NT2/D1 (cell line): ENCODE data around the gene PLCB3.

Source experiments
- SUZ12 ChIP-seq: IDR thresholded peaks from 2 replicates; pipeline ENCODE4 v1.6.1; 2011; ENCODE audit not compliant: insufficient read length, insufficient read depth; ENCODE audit errors: extremely low read depth
- ZNF274 ChIP-seq: IDR thresholded peaks from 2 replicates; pipeline ENCODE4 v1.6.1; 2011; ENCODE audit warnings: mild to moderate bottlenecking, low read depth, low read length

DNA sequence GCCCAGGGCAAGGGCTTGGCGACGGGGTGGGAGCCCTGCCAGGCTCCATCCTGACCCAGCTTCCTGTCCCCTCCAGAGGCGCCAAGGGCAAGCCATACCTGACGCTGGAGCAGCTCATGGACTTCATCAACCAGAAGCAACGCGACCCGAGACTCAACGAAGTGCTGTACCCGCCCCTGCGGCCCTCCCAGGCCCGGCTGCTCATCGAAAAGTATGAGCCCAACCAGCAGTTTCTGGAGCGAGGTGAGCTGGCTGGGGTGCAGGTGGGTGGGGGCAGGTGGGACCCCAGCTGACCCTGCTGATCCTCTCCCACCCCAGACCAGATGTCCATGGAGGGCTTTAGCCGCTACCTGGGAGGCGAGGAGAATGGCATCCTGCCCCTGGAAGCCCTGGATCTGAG, 5.0 kb downstream of the PLCB3 start:
- TF ChIP-seq ZNF274 (no peak), SUZ12 (no peak)
